Measurements from ENCODE around the gene SSBP2. TPM values are rescaled to one million over a fixed set of nuclear protein-coding genes. Genes with fewer than 3 reads are reported as not detected.
A peak's percentile ranks its signal among the peaks of the same experiment; 100 is the strongest.

The SSBP2 gene
- total and polyA plus RNA-seq, 8 donors = 0.87 to 86.2 (median 24.6) TPM

- Histone ChIP-seq H3K27ac (no peak overlapping the region), H3K9me3 (no peaks in the 10 kb centered on the region), H3K27me3 (no peaks in the 10 kb centered on the region), H3K4me1 (peaks cover 0 to 4% (median 0%) of the 10 kb centered on the region in 4 donors), H3K4me3 (no peak overlapping the region), H3K36me3 (no peaks in the 10 kb centered on the region)
- no peak for DNase-seq
- TF ChIP-seq POLR2AphosphoS5 (IDR thresholded peaks at IDR 0.05) (no peak), CTCF (IDR thresholded peaks at IDR 0.05) (no peak), EP300 (IDR thresholded peaks at IDR 0.05) (no peak), POLR2A (IDR thresholded peaks at IDR 0.05) (no peak)
- 76 to 90% (median 79%) methylated on average over 3 of the region's 3 CpGs for WGBS, 5 donors
- intact Hi-C loops (cut with DNase I; ENCODE audit: low total_unique reads) = no loop called here
Observed at GRCh38 chr5:81656783-81657182, 94.1 kb downstream of the SSBP2 start.

GRCh38 chr5:81650987-81651386 is 99.9 kb downstream of the SSBP2 start:
- DNase-seq = peak in 1 of 2 donors; percentile 8
- WGBS, 5 donors = 64 to 81% (median 76%) methylated on average over 1 of the region's 1 CpG
- Histone ChIP-seq H3K4me3 (no peak overlapping the region), H3K9me3 (no peaks in the 10 kb centered on the region), H3K27me3 (no peaks in the 10 kb centered on the region), H3K27ac (no peak overlapping the region), H3K4me1 (peaks cover 0 to 3% (median 0%) of the 10 kb centered on the region in 4 donors), H3K36me3 (no peaks in the 10 kb centered on the region)
- intact Hi-C loops (cut with DNase I; ENCODE audit: low total_unique reads) = no loop called here
- TF ChIP-seq EP300 (IDR thresholded peaks at IDR 0.05) (no peak), POLR2AphosphoS5 (IDR thresholded peaks at IDR 0.05) (no peak), POLR2A (IDR thresholded peaks at IDR 0.05) (no peak), CTCF (IDR thresholded peaks at IDR 0.05) (no peak)

GRCh38 chr5:81646469-81646995 is 104.4 kb downstream of the SSBP2 start:
- WGBS, 5 donors = 93 to 98% (median 97%) methylated on average over 3 of the region's 3 CpGs

GRCh38 chr5:81642210-81642609 is 108.7 kb downstream of the SSBP2 start:
- Histone ChIP-seq H3K36me3 (no peaks in the 10 kb centered on the region), H3K9me3 (no peaks in the 10 kb centered on the region)
- TF ChIP-seq POLR2A (IDR thresholded peaks at IDR 0.05) (no peak), EP300 (IDR thresholded peaks at IDR 0.05) (no peak), POLR2AphosphoS5 (IDR thresholded peaks at IDR 0.05) (no peak), CTCF (IDR thresholded peaks at IDR 0.05) (no peak)

More at GRCh38 chr5:81646469-81646995, 104.4 kb downstream of the SSBP2 start:
- no peaks in the 10 kb centered on the region for H3K36me3 ChIP-seq
- no peak overlapping the region for H3K4me3 ChIP-seq
- no peaks in the 10 kb centered on the region for H3K9me3 ChIP-seq
- no peak for TF ChIP-seq POLR2A (IDR thresholded peaks at IDR 0.05)
- no peak for TF ChIP-seq CTCF (IDR thresholded peaks at IDR 0.05)
- no peak for TF ChIP-seq EP300 (IDR thresholded peaks at IDR 0.05)
- TF ChIP-seq POLR2AphosphoS5 (IDR thresholded peaks at IDR 0.05) = no peak
- no peak overlapping the region for H3K27ac ChIP-seq
- DNase-seq = no peak
- H3K27me3 ChIP-seq = no peaks in the 10 kb centered on the region
- peaks cover 0 to 3% (median 0%) of the 10 kb centered on the region in 4 donors for H3K4me1 ChIP-seq
- intact Hi-C loops (cut with DNase I; ENCODE audit: low total_unique reads) = no loop called here

More at GRCh38 chr5:81642210-81642609, 108.7 kb downstream of the SSBP2 start:
- no peak overlapping the region for H3K27ac ChIP-seq
- no peaks in the 10 kb centered on the region for H3K27me3 ChIP-seq
- no peak for DNase-seq
- H3K4me1 ChIP-seq = no peaks in the 10 kb centered on the region
- intact Hi-C loops (cut with DNase I; ENCODE audit: low total_unique reads) = no loop called here
- H3K4me3 ChIP-seq = no peak overlapping the region

Data from stomach (tissue), 9 donors.